HEK293T (cell line): ENCODE measurements around the gene SLC14A1.

Source experiments
- BHLHE40 ChIP-seq: fragments of 450-650 bp; IDR thresholded peaks from 2 replicates; pipeline ENCODE4 v1.6.1; 2016; ENCODE audit warnings: mild to moderate bottlenecking, moderate library complexity, borderline replicate concordance
- CTBP1 ChIP-seq: fragments of 450-650 bp; IDR thresholded peaks from 2 replicates; pipeline ENCODE4 v1.6.1; 2016; ENCODE audit warnings: borderline replicate concordance
- SP1 ChIP-seq: fragments of 450-650 bp; IDR thresholded peaks from 2 replicates; pipeline ENCODE4 v1.6.1; 2017

- TF ChIP-seq BHLHE40 (no peak), SP1 (no peak), CTBP1 (no peak)
Observed at GRCh38 chr18:45715212-45715780, 8.7 kb upstream of the SLC14A1 start.
